ENCODE measurements around the gene RIPOR2.

DNA sequence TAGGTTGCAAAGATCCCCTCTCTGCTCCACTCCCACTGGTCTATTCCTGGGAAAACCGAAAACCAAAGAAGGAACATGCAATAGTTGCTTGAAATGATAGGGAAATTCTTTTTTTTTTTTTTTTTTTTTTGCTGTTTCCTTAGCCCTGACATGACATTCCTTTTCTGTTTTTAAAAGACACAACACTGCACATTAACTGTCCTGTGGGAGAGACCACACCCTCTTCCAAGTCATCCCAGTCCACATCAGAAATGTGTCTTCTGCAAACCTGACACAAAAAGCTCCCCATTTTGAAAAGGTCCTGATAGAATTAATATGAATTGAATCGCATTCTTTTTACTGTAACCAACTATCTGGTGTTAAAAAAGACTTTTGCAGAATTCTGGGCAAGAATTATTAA is 43.4 kb upstream of the RIPOR2 start:
- TF ChIP-seq, protein P1, sequence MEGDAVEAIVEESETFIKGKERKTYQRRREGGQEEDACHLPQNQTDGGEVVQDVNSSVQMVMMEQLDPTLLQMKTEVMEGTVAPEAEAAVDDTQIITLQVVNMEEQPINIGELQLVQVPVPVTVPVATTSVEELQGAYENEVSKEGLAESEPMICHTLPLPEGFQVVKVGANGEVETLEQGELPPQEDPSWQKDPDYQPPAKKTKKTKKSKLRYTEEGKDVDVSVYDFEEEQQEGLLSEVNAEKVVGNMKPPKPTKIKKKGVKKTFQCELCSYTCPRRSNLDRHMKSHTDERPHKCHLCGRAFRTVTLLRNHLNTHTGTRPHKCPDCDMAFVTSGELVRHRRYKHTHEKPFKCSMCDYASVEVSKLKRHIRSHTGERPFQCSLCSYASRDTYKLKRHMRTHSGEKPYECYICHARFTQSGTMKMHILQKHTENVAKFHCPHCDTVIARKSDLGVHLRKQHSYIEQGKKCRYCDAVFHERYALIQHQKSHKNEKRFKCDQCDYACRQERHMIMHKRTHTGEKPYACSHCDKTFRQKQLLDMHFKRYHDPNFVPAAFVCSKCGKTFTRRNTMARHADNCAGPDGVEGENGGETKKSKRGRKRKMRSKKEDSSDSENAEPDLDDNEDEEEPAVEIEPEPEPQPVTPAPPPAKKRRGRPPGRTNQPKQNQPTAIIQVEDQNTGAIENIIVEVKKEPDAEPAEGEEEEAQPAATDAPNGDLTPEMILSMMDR (IDR thresholded peaks at IDR 0.05) = no peak
- no peak for TF ChIP-seq ZFX (IDR thresholded peaks at IDR 0.05; ENCODE audit: borderline replicate concordance)

Measured in 22Rv1 (cell line).